Myocyte (in vitro differentiated cells): ENCODE measurements around the gene CIZ1. TPM values are rescaled to one million over a fixed set of nuclear protein-coding genes. Genes with fewer than 3 reads are reported as not detected.

Experiments used
- DNase-seq: peaks from one replicate; pipeline ENCODE4 v3.0.0-alpha.2; 2012; ENCODE audit warnings: low read depth
- total RNA-seq: library from RNA; depleted of rRNA; stranded (reverse); fragments of >200 nt; gene quantifications from 2 replicates; pipeline ENCODE4 v1.2.3, GENCODE V29; 2014

CIZ1 gene
- total RNA-seq, 1 donor from 2014 or later: 47.4 TPM

GRCh38 chr9:128163523-128164306 lies 27.7 kb downstream of the CIZ1 start:
- DNase-seq: no peak

DNA sequence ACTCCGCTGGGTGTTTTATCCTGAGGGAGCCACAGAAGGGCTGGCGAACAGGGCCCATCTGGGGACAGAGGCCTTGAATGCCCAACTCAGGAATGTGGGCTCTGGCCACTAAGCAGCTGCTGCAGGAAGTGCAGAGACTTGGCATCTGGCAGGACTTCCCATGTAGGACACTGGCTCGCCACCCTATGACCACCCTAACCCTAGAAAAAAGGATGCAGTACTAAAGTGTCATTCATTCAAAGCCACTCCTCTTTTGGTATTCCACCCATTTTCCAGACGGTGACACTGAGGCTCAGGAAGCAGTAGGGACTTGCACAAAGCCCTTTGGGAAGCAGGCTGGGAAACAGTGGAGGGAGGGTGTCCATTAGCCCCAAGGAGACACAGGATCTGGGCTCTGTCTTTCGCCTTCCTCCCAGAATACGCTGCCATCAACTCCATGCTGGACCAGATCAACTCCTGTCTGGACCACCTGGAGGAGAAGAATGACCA lies 28.3 kb downstream of the CIZ1 start:
- peak; percentile 59 for DNase-seq

DNA sequence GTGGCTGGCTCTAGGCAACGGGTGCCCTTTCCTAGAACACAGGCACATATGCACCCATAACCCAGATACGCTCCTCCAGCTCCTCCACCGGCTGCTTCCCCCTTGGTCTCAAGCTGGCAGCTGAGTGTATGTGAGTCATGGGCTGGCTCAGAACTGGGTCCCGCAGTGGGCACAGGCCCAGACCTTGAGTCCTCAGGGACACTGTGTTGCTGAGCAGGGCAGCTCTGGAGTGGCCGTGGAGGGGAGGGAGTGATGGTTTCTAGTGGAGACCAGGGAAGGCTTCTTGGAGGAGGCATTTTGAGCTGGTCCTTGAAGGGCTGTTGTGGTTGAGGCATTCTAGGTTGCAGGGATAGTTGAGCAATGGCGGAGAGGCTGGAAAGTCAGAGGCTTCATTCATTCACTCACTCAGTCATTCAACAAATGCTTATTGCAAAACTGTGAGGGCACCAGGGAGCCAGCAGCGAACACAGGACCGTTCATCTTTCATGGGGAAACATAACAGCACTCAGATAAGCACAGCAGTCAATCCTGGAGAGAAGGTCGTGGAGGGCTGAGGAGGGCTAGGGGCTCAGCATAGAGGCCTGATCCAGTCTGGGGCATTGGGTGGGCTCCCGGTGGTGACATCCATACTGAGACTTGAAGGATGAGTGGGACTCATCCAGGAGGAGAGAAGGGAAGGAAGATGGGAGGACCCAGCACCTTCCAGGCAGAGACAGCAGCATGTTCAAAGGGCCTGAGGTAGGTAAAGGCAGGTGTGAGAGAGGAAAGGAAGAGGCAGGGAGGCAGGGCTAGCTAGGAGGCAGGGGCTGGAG lies 29.0 kb downstream of the CIZ1 start:
- DNase-seq: peak; percentile 93

- no peak for DNase-seq
These were observed 30.0 kb downstream of the CIZ1 start for GRCh38 chr9:128161215-128161902.

DNA sequence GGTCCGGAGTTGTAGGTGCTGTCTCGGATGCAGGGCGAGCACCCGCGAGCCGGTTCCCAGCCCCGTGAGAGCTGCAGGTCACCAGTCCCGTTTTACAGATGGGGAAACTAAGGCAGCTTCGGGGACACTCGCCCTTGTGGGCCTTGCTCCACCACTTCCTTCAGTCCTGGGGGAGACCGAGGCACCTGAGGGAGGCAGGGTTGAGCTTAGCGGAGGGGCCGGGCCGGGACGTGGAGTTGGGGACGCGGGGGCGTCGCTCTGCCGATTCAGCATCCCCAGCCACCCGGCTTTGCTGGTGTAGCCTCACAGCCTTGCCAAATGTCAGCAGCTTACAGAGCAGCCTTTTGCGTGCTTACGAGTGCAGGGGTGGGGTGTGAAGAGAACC lies 30.8 kb downstream of the CIZ1 start:
- no peak for DNase-seq

GRCh38 chr9:128159784-128160602 lies 31.4 kb downstream of the CIZ1 start, which contains the start of gene BBLN:
Gene BBLN, plus strand, starts transcription at chr9:128160265. Its CDS starts 143 bp downstream, at chr9:128160408.
- DNase-seq: peak; percentile 92

- DNase-seq: no peak
These were observed 31.9 kb downstream of the CIZ1 start for GRCh38 chr9:128159522-128159783.

GRCh38 chr9:128155736-128156500 lies 35.5 kb downstream of the CIZ1 start:
- DNase-seq: no peak

DNA sequence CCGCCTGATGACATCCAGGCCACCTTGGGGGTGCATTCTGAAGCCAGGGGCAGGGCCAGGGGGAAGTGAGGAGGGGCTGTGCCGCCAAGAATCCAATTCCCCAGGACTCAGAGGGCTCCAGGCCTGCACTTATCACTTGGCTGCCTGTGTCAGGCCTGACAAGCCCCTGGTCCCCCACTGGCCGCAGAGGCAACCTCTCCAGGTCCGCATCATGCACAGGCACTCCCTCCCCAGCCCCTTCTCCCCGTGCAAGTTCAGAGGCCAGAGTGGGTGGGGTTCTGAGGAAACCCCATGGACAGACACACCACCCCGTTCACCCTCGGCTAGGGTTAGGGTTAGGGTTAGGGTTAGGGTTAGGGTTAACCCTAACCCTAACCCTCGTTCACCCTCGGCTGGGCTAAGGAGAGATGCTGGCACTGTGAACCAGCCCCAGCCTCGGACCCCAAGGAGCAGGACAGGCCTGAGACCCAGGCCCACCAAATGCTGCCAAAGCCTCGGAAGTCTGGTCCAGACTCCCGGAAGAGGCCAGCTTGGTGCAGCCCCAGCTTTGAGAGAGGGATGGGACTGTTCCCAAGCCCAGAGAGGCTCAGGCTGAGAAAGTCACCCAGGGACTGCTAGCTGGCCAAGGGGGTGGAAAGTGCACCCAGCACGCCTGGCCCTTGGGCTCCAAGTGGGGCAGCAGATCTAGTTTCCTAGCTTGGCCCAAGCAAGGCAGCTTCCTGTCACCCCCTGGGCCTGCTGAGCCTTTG lies 37.3 kb downstream of the CIZ1 start:
- no peak for DNase-seq

GRCh38 chr9:128153060-128153946 lies 38.1 kb downstream of the CIZ1 start:
- no peak for DNase-seq

DNA sequence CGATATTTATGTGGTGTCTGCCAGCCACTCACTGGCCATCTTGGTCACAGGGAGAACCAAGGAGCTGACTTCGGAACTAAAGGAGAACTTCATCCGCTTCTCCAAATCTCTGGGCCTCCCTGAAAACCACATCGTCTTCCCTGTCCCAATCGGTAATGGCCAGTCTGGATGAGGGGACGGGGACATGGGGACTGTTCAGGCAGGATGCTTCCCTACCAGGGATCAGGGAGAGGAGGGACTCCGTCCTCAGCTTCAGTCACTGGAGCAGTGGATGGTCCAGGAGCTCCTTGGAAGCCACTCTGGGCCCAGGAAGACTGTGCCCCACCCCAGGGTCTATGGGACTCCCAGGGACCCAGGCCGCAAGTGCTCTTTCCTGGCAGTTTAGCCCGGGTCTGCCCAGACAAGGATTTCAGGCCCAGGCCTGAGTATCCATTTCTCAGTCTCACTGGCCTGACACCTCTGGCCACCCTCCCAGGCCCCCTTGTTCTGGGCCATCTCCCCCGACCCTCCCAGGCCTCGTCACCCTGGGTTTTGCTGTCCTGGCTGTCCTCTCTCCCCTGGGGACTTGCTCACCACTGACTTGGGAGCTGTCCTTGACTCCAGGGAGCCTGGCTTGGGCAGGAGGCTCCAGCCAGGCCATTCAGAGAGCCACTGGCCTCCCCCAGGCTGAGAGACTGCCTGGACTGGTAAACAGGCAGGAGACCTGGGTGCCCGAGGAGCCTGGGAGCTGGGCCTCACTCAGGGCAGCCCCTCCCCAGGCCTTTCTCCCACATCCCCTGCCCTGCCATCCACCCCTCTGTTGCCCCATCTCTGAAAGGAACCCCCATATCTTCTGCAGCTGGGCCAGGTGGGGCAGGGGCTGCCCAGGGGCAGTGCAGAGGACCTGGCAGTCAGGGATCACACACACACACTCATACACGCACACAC lies 39.0 kb downstream of the CIZ1 start:
- DNase-seq: no peak

DNA sequence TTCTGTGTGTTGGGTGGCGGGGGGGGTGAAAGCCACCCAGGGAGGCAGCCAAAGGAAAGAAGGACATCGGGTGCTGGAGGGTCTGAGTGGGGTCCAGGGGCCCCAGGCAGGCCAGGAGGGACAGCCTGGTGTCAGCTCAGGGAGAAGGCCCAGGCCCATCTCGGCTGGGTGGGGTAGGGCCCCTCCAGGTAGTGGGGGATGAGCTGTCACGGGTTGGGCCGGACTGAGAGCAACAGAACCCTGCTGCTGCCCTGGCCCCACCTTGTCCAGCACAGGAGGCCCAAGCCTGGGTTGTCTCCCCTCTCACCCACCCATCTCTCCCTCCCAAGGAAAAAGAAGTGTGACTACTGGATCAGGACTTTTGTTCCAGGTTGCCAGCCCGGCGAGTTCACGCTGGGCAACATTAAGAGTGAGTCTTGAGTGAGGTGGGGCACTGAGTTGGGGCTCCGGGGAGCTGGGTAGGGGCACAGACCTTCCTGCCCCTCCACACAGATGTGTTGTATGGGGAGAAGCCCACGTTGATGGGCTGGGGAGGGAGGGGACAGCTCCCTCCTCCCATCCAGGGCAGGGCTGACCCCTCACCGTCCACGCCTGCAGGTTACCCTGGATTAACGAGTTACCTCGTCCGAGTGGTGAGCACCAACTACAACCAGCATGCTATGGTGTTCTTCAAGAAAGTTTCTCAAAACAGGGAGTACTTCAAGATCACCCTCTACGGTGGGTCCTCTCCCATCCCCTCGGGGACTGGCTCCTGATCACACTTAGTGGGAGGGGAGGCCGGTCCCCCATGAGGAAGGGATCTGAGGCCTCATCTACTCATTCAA lies 39.9 kb downstream of the CIZ1 start:
- DNase-seq: no peak

DNA sequence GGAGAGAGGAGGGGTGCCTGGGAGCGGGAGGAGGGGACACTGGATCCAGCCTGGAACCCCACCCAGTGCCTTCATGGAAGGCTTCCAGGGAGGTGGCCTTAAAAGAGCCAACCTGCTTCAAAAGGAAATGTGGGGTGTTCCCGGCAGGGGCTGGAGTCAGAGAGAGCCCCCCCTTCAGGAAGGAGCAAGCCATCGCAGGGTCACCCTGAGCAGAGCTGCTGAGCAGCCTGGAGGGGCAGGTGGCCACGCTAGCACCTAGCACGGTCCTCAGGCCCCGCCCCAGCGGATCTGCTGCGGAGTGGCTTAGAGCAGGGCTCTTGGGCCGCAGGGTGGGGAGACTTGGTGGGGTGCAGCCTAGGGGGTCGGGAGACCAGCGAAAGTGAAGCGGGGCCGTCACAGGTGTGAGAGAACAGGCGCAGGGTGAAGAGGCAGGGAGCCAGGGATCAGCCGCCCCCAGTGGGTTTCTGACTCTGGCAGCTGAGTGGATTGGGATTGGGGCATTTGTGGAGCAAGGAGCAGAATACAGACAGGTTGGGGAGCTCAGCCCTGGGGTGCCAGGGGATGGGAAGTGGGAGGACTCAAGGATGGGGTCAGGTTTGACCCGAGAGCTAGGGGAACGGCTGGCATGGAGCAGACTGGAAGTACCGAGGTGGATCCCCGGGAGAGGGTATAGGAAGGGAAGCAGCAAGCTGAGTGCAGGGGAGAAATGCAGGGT lies 40.6 kb downstream of the CIZ1 start:
- DNase-seq: no peak

DNA sequence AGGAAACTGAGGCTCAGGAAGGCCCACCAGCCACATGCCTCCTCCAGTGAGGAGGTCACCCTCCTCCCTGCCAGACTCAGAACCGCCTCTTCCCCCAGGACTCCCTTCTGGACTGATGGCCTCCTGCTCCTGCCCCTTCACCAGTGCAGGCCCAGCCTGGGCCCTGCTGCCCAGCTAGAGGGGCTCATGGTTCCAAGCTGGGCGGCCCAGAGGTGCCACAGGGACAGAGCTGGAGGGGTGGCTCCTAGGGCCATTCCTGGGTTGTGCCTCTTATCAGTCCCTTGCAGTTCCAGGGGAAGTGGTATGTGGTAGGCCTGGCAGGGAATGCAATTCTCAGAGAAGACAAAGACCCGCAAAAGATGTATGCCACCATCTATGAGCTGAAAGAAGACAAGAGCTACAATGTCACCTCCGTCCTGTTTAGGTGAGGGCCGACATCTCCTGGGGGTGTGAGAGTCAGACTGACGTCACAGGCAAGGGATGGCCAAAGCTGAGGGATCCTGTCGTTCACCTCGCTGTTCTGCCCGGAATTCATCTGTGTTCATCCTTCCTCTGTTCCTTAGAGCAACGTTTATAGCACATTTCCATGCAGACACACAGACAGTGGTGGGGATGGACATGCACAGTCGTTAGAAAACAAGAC lies 41.3 kb downstream of the CIZ1 start:
- no peak for DNase-seq

- DNase-seq: no peak
These were observed 42.2 kb downstream of the CIZ1 start, which contains the start of gene LCN2 for GRCh38 chr9:128149001-128149701. Gene LCN2, plus strand, starts transcription at chr9:128149453. Its CDS starts 73 bp downstream, at chr9:128149526.
